SHP77 treated with DMSO at 0.1 percent for 48 hours (cell line): Measurements from ENCODE around the gene LDB2.

Experiments used
- DNase-seq: peaks from one replicate; lab custom pipeline; 2025; lab: John Stamatoyannopoulos, UW

The LDB2 gene

GRCh38 chr4:16884673-16885460 is 13.6 kb downstream of the LDB2 start:
- no peak for DNase-seq

DNA sequence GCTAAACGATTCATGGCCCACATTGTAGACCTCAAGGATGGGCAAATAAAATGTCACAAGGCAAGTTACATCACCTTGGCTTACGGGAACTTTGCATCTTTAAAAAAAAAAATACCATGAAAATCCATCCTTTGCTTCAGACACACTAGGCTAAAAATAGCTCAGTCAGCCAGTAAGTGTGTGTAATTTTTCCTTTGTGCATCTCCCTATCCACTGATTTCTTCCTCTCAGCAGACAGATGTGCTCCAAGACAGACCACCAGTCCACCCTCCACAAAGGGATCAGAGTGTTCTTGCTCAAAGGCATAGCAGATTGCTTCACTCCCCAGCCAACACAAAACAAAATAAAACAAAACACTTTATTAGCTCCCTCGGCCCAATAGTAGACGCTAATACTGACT is 14.6 kb downstream of the LDB2 start:
- DNase-seq = no peak

- no peak for DNase-seq
Measured at GRCh38 chr4:16881151-16881884, 17.1 kb downstream of the LDB2 start.

DNA sequence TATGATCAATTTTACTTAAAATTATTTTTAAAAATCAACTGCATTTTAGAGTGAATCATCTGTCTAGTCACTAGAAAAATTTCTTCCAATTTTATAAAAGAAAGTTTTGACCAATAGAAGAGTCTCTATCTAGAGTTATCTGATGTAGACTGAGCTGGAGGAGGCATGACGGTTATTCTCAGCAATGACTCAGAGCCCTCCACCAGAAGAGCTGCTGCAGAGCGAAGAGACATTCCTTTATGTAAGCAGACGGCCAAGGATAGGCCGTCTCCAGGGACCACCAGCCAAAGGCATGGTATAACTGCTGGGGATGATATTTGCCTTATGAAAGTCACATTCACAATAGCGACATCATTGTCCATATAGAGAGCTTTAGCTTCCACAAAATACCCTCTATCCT is 23.0 kb downstream of the LDB2 start:
- DNase-seq = no peak

GRCh38 chr4:16869594-16870245 is 28.7 kb downstream of the LDB2 start:
- no peak for DNase-seq

- DNase-seq = no peak
Measured at GRCh38 chr4:16868674-16869073, 29.8 kb downstream of the LDB2 start.

DNA sequence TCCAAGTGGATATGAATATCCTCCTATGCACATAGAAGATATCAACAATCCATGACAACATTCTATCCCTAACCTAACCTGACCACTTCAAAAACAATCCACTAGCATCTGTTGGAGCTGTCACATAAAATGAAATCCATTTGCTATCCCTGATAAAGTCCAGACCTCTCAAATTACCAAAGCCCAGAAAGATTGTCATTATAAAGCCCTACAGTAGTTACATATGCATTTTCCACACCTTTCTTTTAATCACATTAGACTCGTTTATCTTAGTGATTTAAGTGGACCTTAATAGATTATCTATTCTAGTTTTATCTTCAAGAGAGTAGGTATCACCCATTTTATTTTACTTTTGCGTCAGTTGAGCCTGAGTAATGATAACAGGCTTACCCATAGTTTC is 30.6 kb downstream of the LDB2 start:
- DNase-seq = no peak

DNA sequence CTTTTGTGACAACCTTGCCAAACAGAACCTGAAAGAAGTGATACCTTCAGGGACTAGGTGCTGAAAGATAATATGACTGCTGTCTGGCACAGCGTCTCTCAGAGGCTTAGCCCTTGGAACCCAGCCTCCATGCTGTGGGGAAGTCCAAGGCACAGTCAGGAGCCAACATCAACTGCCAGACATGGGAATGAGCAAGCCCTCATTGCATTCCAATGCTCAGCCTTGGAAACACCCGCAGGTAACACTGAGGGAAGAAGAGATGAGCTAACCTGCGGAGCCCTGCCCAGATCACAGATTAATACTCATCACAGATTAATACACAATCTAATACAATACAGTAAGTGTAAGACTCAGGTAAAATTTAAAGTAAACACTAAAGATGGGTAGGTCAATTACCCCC is 31.5 kb downstream of the LDB2 start:
- DNase-seq = no peak

DNA sequence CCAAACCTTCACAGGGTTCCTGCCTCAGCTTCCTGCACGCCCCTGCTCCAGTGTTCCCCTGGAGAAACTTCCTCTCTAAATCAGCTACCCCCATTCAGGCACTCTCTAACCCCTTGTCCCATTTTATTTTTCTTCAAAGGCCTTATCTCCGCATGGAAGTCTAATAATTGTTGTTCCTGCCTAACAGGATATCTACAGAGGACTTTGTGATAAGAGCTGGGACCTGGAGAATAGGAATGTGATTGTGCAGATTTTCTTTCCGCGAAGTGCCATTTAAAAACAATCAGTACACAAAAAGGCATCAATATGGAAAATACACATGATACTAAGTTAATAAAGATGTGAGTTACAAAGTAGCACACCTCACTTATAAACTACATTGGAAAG is 32.6 kb downstream of the LDB2 start:
- DNase-seq = no peak

DNA sequence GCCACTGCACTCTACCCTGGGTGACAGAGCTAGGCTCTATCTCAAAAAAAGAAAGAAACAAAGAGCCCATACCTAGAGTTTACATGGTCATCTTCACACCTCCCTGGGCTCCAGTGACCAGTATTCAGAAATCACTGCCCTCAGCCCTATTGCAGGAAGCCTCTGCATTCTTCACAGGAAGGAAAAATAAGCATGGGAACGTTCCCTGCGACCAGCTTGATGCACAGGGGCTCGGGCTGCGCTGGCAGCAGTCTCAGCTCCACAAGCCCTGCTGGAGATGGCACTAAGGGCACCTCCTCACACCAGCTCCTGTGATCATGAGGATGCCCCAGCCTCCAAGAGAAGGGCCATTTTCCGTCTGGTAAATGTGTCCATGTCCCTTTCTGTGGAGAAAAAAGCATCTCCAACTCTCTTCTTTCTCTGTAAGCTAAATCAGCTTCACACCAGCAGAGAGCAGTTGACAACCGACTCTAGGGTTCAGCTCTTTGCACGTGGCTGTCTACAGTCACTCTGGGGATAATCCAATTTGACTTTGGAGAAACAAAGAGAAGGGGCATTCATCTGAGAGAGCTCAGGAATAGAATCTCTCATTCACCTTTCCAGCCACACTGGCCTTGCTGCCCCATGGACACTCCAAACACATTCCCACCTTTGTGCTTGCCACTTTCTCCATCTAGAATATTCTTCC is 33.1 kb downstream of the LDB2 start:
- DNase-seq = no peak

GRCh38 chr4:16864199-16864598 is 34.2 kb downstream of the LDB2 start:
- DNase-seq = no peak

DNA sequence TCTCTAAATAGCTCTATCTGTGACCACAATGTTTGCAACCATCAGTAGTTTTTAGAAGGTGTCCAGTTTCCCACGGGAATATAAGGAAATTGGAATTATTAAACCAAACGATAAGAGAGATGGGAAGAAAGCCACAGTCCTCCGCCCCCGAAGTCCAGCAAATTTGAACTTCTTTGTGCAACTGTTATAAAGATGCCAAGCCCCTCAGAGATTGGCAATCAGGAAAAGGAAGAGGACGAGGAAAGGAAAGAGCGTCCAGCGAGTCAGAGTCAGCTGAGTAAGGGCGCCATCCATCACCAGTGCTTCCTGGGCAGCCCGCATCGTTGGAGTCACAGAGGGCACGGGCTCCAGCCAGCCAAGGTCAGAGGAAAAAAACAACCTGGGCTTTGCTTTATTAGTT is 35.7 kb downstream of the LDB2 start:
- no peak for DNase-seq

DNA sequence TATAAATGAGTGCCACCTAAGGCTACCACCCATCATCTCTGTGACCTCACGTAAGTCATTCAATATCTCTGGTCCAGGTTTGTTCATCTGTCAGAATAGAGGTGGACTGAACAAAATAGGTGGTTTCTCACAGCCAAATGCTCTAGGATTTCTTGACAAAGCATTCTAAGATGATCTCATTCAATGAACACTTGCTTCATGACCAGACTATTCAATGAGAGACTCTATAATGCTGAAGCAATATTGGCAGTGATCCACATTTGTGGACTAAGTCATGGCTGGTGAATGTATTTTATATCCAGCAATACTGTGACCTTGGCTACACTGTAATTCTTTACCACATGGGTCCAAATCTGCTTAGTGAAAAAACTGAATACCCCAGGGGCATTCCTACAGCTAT is 37.9 kb downstream of the LDB2 start:
- DNase-seq = no peak

- no peak for DNase-seq
Measured at GRCh38 chr4:16859031-16859430, 39.4 kb downstream of the LDB2 start.

DNA sequence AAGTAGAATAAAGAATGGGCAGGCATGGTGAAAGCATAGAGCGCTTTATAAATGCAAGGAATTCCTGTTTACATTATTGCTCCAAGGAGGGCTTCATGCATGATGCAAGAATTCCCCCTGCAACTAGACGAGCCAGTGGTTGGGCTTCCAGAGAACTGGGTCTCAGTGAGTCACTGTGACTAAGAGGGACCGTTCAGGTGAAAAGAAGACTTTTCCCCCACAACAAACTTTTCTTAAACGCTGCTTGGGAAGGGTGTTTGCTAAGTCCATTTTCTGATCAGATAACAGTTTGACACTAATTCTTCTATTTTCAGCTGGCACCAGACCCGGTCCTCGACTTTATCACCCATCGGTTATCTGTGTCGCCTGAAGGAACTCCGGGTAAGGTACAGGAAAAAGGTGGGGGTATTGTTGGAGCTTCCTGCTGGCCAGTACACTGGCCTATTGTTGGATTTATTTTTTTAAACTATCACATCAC is 40.1 kb downstream of the LDB2 start:
- no peak for DNase-seq

GRCh38 chr4:16857425-16857824 is 41.0 kb downstream of the LDB2 start:
- DNase-seq = no peak

GRCh38 chr4:16853640-16854039 is 44.8 kb downstream of the LDB2 start:
- DNase-seq = no peak

- DNase-seq = no peak
Measured at GRCh38 chr4:16852644-16853043, 45.8 kb downstream of the LDB2 start.

DNA sequence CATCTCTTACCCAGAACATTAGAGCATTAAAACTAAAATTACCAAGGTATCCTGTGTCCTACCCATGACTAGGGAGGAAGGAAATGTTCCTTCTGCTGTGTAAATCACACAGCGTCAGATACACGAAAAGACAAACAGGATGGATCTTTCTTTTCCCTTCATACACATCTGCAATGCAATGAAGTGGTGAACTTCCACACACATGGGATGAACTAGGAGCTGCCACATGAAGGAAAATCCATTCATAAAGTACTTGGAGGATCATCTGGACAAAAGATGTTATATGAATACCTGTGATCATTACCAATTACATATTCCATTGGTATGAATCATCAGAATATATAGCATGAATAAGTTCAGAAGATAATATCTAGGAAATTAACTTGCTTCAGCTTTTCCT is 46.2 kb downstream of the LDB2 start:
- no peak for DNase-seq

DNA sequence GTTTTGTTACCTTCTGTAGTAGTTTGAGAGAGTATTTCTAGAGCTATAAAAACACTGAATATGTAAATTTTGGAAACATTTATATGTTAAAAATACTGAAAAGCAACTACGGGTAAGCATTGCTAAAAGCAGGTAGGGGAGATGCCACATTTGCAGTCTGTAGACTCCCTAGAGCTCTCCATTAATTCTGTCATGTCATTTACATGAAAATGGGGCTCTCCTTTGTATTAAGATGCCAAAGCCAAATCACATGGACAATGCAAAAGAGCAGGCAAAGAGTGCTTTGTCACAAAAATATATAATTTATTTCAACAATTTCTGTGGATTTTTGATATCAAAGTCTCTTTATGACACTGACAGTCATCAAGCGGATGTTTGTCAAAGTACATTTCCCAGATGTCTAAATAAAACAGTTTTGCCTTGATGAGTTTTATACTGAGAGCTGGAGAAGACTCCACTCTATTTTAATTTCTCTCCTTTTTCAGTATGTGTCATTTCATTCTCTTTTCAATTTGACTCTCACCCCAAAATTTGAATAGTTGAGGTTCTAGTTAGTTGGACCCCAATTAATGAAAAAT is 51.8 kb downstream of the LDB2 start:
- DNase-seq = no peak

- no peak for DNase-seq
Measured at GRCh38 chr4:16844816-16845586, 53.4 kb downstream of the LDB2 start.
